Measurements from ENCODE around the gene RASGEF1C. TPM values are rescaled to one million over a fixed set of nuclear protein-coding genes. Genes with fewer than 3 reads are reported as not detected.

The RASGEF1C gene
- total RNA-seq, 4 donors from 2014 or later, result 0.38 to 0.51 TPM; not detected in 2

DNA sequence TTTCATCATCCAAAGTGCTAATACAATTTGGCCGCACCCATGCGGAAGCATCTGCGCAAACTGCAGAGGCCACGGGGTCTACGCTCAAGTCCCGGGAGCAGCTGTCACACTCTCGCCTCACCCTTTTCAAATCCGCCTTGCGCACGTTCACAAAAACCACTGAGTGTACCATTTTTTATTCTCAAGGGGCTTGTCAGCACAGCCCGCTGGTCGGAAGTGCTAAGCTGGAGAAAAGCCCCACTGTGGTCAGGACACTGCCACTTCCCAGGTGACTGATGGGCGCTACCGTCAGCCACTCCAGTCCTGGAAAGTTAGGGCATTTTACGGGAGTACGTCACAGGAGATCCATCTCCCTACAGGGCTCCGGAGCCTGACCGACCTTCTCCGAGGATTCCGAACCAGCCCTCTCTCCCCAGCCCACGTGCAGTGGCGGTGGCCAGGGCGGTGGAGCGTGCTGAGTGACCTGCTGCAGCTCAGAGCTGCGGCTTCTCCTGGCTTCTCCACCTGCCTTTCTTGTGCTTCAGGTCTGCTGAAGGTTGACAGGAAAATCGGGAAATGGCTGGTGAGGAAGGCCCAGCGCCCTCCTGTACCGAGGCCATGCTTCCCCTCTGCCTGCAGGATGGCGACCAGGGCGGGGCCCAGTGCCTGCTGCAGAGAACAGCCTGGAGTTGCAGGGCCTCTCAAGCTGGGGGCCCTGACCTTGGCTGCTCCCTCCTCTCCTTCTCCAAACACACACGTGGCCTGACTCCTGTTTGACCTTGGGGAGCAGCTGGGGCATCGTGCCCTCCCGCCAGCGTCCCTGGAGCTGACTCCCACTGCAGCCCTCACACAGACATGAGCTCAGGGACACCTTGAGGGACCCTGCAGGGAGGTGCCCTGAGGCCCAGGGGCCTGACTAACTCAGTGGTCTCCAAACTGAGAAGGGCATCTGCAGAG is 14.3 kb downstream of the RASGEF1C start:
- TF ChIP-seq, protein P1, sequence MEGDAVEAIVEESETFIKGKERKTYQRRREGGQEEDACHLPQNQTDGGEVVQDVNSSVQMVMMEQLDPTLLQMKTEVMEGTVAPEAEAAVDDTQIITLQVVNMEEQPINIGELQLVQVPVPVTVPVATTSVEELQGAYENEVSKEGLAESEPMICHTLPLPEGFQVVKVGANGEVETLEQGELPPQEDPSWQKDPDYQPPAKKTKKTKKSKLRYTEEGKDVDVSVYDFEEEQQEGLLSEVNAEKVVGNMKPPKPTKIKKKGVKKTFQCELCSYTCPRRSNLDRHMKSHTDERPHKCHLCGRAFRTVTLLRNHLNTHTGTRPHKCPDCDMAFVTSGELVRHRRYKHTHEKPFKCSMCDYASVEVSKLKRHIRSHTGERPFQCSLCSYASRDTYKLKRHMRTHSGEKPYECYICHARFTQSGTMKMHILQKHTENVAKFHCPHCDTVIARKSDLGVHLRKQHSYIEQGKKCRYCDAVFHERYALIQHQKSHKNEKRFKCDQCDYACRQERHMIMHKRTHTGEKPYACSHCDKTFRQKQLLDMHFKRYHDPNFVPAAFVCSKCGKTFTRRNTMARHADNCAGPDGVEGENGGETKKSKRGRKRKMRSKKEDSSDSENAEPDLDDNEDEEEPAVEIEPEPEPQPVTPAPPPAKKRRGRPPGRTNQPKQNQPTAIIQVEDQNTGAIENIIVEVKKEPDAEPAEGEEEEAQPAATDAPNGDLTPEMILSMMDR (IDR thresholded peaks at IDR 0.05; ENCODE audit: low read depth), result no peak

DNA sequence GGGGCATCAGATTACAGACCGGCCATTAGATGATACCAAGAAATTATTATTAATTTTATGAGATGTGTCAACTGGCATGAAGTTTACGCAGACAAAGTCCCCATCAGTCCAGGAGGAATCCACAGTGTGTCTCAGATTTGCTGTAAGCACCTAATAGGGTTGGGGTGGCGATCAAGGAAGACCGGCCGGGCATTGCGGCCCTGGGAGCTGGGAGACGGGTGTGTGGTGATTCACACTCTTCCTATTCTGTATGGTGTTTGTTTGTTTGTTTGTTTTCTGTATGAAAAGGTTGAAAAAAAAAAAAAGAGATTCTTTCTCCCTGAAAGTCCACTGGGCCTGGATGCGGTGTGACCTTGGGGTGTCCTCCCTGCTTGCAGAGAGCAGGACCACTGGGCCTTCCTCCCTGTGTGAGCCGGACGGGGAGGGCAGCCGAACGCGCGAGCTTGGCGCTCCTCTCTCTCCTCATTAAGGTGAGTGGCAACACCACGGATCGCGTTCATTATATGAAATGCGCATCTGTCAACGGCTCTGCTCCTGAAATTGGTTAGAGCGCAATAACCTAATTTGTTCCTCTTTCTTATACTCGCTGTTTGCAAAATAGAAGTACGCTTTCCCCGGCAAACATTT is 15.1 kb downstream of the RASGEF1C start:
- TF ChIP-seq, protein P1 (IDR thresholded peaks at IDR 0.05; ENCODE audit: low read depth), result no peak

DNA sequence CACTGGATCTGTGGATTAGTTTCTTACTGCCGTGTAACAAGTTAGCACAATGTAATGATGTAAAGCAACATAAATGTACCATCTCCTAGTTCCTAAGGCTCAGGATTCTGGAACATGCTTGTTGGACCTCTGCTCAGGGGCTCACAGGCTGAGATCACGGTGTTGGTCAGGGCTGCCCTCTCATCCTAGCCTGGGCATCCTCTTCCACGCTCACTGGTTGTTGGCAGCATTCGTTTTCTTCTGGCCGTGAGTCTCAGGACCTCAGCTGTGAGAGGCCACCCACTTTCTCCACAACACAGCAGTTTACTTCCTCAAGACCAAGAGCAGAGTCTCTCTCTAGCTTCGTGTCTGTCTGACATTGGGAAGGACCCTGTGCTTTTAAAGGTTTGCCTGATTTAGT is 17.3 kb downstream of the RASGEF1C start:
- TF ChIP-seq, protein P1 (IDR thresholded peaks at IDR 0.05; ENCODE audit: low read depth), result no peak

DNA sequence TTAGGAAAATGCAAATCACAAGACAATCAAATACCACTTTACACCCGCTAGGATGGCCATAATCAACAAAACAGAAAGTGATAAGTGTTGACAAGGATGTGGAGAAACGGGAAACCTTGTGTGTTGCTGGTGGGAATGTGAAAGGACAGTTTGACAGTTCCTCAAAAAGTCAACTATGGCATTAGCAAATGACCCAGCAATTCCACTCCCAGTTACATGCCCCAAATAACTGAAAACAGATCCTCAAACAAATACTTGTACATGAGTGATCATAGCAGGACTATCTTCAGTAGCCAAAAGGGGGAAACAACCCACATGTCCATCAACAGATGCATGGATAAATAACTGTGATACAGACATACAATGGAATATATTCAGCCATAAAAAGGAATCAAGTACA is 21.2 kb downstream of the RASGEF1C start:
- TF ChIP-seq, protein P1 (IDR thresholded peaks at IDR 0.05; ENCODE audit: low read depth), result no peak

DNA sequence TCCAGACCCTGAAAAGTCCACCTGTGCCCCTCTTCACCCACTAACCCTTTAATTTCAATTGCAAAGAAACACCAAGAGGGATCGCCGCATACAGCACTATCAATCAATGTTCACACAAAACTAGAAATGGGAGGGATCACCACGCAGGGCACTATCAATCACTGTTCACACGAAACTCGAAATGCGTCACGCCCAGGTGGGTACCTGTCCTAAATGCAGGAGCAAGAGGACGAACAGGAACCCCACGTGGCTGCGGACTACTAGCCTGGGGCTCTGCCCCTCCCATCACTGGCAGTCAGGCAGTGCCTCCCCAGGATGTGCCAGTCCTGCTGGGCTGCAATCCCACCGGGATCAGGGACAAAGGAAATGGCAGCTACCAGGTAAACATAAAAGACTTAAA is 28.2 kb downstream of the RASGEF1C start:
- TF ChIP-seq, protein P1 (IDR thresholded peaks at IDR 0.05; ENCODE audit: low read depth), result no peak

DNA sequence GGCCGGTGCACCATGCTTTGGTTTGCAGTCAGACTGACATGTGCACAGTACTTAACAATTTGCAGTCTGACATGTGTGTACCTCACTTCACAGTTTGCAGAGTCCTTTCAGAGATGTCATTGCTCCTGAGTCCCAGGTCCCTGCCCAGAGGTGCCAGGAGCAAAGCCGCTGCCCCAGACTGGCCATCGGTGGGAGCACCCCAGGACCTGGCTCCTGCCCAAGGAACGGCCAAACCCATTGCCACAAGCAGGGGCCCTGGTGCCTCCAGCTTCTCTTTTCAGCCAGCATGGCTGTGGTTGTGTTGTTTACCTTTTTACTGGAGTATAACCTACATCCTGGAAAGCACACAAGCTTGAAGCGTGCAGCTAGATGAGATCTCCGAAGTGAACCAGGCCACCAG is 28.6 kb downstream of the RASGEF1C start:
- TF ChIP-seq, protein P1 (IDR thresholded peaks at IDR 0.05; ENCODE audit: low read depth), result no peak

Measured in subcutaneous adipose tissue (tissue), 4 donors.